ENCODE data around the gene TAS2R50. TPM values are rescaled to one million over a fixed set of nuclear protein-coding genes. Genes with fewer than 3 reads are reported as not detected.
A peak's percentile ranks its signal among the peaks of the same experiment; 100 is the strongest.
"Not testable (repeated sequence)": the region's sequence is repeated elsewhere in the genome, so short reads cannot be mapped to it uniquely, and the experiment has no call there.

Gene TAS2R50, protein sequence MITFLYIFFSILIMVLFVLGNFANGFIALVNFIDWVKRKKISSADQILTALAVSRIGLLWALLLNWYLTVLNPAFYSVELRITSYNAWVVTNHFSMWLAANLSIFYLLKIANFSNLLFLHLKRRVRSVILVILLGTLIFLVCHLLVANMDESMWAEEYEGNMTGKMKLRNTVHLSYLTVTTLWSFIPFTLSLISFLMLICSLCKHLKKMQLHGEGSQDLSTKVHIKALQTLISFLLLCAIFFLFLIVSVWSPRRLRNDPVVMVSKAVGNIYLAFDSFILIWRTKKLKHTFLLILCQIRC
- total RNA-seq = 0.62 and 1.5 TPM in 2 replicates
- polyA plus RNA-seq (2012) = 0.15 TPM

DNA sequence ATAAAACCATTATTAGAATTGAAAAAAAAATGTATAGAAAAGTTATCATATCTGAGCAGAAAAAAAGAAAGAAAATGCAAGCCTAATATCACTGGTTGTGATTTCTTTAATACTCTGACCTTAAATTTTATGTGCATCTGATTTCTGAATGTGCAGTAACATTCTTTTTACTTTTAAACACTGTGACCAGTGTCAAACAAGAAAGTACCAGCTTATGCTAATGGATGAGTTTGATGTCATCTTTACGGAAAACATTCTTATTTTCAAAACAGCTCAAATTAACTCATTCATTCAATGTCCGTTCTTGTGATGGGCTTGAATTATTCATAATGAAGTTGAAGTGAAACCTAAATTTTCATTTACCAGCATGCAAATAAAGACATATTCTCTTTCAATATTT, at the start of gene TAS2R50:
TSS of gene TAS2R50 (minus strand) at position 101 of the 400 bp plus-strand sequence. CDS start at position 49, 52 bp downstream.
- DNase-seq (ENCODE audit: low read depth) = no peak

DNA sequence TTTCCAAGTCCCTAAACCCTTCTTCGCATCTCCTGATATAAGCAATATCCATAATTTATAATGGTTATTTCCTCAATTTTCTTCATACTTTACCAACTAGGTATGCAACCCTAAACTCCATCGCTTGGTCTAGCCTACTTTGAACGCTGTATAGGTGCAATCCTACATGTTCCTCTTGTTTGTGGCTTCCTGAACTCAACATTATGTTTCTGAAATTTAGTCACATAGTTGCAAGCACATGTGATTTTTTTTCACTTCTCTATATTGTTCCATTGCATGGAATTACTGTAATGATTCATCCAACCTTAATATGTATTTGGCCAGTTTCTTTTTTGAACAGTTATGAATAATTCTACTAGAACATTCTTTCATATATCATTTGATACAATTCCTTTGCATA, 47.2 kb upstream of the TAS2R50 start:
- not testable (repeated sequence) for DNase-seq (ENCODE audit: low read depth)

DNA sequence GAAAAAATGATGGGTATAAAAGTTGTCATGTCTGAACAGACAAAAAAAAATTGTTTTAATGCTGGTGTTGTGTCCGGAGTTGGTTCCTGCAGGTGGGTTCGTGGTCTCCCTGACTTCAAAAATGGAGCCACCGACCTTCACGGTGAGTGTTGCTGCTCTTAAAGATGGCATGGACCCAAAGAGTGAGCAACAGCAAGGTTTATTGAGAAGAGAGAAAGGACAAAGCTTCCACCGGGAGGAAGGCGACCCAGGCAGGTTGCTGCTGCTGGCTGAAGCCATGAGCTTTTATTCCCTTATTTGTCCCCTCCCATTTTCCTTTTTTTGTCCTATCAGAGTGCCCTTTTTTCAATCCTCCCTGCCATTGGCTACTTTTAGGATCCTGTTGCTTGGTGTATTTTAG, 44.6 kb upstream of the TAS2R50 start, which contains the start of gene TAS2R31:
TSS of gene TAS2R31 (minus strand) at position 101 of the 400 bp plus-strand sequence. CDS start at position 29, 72 bp downstream.
- no peak for DNase-seq (ENCODE audit: low read depth)

DNA sequence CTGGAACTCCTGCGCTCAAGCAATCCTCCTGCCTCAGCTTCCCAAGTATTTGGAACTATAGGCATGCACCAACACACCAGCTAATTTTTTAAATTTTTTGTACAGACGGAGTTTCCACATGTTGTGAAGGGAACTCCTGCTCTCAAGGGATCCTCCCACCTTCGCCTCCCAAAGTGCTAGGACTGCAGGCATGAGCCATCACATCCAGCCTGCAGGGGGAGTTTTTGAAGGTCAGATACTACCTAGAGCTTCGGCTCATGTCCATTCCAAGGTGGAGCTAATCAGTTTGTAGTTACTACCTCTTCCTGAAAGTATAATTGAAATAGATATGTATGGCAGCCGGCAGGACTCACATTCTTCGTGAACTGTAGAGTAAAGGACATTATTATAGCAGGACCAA, 39.4 kb upstream of the TAS2R50 start:
- DNase-seq (ENCODE audit: low read depth) = no peak

DNA sequence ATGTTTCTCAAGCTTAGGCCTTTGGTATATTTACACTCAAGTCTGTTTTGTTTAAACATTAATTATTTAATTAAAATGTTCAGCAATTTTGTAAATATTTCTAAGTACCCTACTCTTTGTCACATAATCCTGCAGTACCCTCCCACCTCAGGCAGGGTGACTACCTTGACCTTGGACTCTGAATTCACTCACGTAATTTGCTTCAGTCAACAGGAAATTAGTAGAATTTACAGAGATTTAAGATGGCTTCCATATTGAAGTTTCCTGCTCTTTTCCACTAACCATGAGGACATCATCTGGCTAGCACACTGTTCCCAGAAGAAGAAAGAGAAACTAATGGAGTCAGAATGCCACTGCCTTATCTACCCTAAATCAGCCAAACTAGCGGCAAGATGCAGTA, 36.7 kb upstream of the TAS2R50 start:
- DNase-seq (ENCODE audit: low read depth) = no peak

DNA sequence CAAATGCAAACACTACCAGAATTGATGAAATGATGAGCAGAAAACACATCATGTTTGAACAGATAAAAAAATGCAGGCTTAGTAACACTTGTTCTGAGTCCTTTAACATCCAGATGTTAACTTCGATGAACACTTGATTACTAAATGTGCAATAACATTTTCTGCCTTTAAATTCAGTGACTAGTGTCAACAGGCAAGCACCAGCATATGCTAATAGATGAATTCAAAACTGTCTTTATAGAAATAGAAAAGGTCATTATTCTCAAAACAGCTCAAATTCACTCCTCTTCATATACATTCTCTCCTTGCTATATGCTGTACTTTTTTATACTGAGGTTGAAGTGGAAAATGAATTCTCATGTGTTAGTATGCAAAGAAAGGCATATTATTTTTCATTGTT, 35.8 kb upstream of the TAS2R50 start, which contains the start of gene TAS2R19:
TSS of gene TAS2R19 (minus strand) at position 101 of the 400 bp plus-strand sequence. CDS start at position 52, 49 bp downstream.
- DNase-seq (ENCODE audit: low read depth) = no peak

DNA sequence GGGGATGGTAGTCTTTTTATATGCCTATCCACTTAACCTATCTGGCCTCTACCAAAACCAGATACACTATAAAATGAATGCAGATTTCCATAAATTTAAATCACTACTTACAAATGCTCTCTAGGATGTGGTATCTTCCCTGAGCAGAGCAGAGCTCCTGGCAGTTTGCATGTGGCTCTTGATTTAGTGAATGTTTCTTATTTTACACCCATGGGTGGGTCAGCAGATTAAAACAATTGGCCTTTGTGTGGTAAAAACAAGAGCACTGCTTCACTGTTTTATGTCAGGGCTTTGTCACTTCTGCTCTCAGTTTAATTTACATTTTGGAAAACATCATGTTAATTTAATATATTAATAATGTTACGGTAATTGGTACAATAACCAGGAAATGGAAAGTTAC, 30.2 kb upstream of the TAS2R50 start:
- peak; percentile 5 for DNase-seq (ENCODE audit: low read depth)

DNA sequence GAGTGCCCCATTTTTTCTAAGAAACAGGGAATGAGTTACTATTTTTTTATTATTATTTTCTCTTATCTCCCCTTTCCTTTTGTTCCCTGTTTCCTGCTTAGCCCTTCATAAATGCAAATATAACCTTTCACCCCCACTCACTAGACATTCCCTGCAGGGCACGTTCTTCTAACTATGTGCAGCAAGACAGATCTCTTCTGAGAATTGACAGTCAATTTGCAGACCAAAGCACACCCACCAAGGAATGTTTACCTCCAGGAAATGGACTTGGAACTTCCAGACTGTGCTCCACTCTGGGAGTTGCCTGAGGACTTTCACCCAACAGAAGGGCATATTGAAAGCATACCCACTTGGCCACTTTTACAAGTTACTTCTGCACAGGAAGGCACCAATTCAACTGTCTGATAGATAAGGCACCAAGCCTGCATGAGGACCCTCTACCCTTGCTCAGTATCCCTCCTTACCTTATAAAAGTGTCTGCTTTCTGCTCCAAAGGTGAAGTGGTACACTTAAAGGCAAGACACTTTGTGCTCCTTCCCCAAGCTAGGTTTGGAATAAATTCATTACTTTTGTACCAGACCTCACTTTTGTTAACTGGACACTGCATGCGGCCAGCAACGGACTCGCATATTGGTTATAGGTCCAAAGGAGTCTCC, 29.2 kb upstream of the TAS2R50 start:
- DNase-seq (ENCODE audit: low read depth) = no peak

DNA sequence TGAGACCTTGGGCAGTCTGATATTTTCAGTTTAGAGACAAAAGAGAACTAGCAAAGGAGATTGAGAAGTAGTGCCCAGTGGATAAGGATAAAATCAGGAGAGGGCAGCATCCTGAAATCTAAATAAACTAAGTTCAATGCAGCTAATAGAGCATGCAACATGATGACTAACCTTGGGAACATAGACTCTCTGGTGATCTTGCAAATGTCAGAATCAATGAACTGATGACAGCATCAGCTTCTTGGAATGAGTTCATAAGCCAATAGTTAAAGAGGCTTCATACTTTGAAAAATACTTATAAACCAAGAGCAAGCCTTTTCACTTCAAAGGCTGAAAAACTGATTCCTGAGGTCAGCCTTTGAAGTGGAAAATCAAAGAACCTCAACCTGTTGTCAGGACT, 27.5 kb upstream of the TAS2R50 start:
- DNase-seq (ENCODE audit: low read depth) = no peak

DNA sequence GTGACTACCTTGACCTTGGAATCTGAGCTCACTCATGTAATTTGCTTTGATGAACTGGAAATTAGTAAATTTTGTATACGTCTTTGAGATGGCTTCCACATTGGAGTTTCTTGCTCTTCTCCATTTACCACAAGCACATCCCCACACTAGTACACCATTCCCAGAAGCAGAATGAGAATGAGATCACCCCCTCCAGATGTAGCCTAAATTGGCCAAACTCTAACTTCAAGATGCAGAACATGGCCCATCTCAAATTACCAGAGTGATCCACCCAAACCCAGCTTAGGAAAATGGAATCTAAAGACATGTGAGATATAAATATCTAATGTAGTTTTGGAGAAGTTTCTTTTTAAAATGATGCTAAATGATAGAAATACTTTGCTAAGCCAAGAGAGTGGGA, 20.9 kb upstream of the TAS2R50 start:
- no peak for DNase-seq (ENCODE audit: low read depth)

DNA sequence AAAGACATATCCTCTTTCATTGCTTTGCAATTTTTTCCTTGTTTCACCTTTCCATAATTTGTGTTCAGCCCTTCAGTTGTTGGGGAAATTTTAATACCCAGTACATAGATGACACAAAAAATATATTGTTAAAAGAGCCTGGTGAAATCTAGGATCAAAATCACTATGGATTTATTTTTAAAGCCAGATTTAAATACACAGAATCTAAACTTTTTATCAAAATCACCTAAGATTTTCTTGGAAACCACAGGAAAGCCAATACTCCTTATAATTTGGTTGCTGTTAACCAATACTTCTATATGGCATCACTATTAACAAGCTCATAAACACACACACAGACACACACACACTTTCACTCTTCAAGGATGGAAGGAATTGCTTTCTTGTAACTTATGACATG, 11.5 kb upstream of the TAS2R50 start, which contains the start of gene TAS2R20:
TSS of gene TAS2R20 (minus strand) at position 101 of the 400 bp plus-strand sequence. CDS start 429 bp downstream, outside the sequence.
- no peak for DNase-seq (ENCODE audit: low read depth)

DNA sequence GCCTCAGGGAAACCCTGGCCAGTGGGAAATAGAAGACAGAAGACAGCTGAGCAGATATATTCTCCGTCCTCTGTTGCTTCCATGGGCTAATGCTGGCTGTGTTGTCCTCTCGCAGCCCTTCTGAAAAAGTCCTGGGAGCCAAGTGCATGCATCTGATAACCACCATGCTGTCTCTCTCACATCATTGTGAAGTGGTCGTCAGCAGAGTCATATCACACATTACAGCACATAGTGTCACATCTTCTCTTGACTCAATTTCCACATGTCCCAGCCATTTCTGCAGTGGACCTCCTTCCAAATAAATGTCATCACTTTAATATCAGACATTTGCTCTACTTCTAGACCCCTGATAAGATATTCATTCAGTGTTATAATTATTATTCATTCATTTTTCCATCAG, 7.6 kb upstream of the TAS2R50 start:
- no peak for DNase-seq (ENCODE audit: low read depth)

DNA sequence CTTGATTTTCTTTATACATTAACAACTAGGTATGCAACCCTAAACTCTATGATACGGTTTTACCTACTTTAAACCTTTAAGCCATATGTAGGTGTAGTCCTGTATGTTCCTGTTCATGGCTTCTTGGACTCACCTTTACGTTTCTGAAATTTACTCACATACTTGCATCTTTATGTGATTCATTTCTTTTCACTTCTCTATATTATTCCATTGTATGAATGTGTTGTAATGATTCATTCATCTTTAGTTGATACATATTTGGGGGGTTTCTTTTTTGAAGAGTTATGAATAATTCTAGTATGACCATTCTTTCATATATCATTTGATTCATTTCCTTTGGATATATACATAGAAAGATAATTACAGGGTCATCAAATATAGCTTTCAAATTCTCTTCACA, 2.4 kb upstream of the TAS2R50 start:
- no peak for DNase-seq (ENCODE audit: low read depth)

DNA sequence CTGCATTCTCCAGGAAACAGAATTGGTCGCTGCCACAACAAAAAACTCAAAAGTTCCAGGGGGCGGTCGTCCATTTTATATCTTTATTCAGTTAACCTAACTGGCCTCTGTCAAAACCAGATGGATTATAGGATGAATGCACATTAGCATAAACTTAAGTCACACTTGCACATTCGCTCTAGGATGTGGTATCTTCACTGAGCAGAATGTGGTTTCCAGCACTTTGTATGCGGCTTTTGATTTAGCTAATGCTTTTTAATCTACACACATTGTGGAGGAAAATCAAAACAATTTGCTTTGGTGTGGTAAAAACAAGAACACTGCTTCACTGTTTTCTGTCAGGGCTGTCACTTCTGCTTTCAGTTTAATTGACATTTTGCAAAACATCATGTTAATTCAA, 4.5 kb downstream of the TAS2R50 start:
- DNase-seq (ENCODE audit: low read depth) = no peak

DNA sequence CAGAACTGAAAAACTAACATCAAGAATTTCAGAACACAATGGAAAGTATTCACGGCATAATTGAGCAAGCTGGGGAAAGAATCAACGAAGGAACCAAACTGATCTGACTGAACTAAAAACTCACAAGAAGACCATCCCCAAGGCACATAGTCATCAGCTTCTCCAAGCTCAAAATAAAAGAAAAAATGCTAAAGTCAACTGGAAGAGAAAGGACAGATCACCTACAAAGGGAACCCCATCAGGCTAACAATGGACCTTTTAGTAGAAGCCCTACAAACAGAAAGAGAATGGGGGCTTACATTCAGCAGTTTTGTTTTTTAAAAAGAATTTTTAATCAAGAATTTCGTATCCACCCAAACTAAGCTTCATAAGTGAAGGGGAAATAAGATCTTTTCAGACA, 11.7 kb downstream of the TAS2R50 start:
- no peak for DNase-seq (ENCODE audit: low read depth)

DNA sequence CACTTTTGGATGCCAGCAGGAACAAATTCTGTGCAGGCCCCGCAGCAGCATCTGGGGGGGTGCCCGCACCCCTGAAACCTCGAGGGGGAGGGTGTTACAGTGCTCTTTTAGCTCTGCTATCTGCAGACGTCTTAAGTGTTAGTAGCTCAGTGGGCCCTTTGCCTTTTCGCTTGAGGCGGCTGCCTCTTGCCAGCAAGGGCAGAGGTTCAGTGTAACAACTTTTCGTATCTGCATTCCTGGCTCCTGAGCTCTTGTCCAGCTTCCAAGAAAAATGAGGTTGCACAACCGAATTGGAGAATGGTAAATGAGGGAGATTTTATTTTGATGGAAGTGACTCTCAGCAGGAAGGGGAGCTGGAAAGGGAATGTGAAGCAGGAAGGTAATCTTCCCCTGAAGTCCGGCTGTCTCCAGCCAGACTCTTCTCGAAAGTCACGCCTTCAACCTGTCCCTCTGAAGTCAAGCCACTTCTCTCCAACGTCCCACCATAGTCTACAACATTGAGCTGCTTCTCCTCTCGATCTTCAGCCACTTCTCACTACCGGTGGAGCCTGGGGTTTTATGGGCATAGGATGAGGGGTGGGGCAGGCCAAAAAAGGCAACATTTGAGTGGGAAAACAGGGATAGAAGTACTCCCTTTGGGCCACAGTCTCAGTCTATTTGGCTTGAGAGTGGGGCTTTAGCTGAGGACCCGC, 17.8 kb downstream of the TAS2R50 start:
- no peak for DNase-seq (ENCODE audit: low read depth)

DNA sequence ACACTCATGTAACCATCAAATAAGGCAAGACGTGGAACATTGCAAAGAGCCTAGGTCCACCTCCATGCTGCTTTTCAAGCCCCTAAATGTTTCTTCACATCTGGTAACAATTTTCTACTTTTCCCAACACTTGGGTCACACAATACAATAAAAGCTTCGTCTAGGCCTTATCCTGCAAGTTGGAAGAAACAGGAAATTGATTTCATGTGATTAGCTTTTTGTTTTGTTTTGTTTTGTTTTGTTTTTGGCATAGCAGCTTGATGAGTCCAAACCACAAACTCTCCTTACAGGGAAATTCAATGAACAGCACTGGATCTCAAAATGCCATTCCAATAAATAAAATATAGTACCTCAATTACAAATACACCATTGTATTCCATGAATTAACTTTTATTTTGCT, 19.3 kb downstream of the TAS2R50 start:
- peak; percentile 47 for DNase-seq (ENCODE audit: low read depth)

DNA sequence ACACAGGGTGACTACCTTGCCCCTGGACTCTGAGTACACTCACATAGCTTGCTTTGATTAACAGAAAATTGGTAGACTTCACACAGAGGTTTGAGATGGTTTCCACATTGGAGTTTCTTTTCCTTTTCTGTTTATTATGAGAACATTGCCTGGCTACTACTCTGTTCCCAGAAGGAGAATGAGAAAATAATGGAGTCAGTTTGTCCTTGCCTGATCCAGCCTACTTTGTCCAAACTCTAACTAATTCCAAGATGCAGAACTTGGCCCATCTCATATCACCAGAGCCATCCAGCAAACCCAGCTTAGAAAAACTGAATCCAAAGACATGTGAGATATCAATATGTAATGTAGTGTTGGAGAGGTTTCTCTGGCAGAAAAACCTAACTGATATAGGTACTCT, 20.4 kb downstream of the TAS2R50 start:
- no peak for DNase-seq (ENCODE audit: low read depth)

DNA sequence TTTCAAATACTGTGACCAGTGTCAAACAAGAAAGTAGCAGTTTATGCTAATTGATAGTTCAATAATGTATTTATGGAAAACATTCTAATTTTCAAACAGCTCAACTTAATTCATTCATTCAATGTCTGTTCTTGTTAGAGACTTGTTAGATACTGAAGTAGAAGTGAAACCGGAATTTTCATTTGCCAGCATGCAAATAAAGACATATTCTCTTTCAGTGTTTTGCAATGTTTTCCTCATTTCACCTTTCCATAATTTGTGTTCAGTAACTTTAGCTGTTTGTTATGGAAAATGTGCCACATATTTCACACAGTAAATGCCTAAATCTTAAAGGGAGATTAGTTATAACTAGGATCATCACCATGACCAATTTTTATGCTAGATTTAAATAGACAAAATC, 21.2 kb downstream of the TAS2R50 start:
- no peak for DNase-seq (ENCODE audit: low read depth)

DNA sequence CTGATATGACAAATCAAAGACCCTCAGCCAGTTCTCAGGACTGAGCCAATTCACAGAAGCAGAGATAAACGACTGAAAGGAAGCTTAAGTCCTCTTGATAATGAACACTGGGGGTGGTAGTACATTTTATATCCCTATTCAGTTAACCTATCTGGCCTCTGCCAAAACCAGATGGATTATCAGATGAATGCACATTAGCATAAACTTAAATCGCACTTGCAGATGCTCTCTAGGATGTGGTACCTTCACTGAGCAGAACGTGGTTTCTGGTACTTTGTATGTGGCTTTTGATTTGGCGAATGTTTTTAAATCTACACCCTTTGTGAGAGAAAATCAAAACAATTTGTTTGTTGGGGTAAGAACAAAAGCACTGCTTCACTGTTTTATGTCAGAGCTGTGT, 26.5 kb downstream of the TAS2R50 start:
- no peak for DNase-seq (ENCODE audit: low read depth)

DNA sequence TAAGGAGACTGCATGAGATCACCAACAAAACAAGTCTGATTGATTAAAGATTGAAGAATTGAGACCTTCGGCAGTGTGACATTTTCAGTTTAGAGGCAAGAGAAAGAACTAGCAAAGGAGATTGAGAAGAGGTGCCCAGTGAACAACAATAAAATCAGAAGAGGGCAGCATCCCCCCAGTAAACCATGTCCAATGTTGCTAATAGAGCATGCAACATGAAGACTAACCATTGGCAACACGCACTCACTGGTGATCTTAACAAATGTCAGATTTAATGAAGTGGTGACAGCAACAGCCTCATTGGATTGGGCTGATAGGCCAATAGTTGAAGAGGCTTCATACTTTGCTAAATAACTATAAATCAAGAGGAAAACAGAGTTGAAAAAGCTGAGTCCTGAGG, 26.9 kb downstream of the TAS2R50 start:
- no peak for DNase-seq (ENCODE audit: low read depth)

DNA sequence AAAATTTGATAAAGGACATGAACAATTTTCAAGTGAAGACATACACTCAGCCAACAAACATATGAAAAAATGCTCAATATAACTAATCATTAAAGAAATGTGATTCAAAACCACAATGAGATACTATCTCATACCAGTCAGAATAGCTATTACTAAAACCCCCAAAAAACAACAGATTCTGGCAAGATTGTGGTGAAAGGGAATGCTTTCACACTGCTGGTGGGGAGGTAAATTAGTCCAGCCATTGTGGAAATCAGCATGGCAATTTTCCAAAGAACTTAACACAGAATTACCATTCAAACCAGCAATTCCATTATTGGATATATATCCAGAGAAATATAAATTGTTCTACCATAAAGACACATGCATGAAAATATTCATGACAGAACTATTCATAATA, 29.0 kb downstream of the TAS2R50 start:
- no peak for DNase-seq (ENCODE audit: low read depth)
